Calu3 (cell line): ENCODE measurements around the gene ADAMTS17. TPM values are rescaled to one million over a fixed set of nuclear protein-coding genes. Genes with fewer than 3 reads are reported as not detected.

Source experiments
- BruUV-seq: library from RNA; stranded (reverse); fragments of 400-500 nt; replicated peaks from 2 replicates; lab custom pipeline; 2021; lab: Mats Ljungman, UMichigan
- CTCF ChIA-PET: fragments of 300-600 bp; sonication (Branson Sonifier 250); formaldehyde crosslinking; loops from one replicate; lab custom pipeline; 2022; ENCODE audit warnings: antibody characterized with exemption; lab: Charles Lee
- DNase-seq: peaks from one replicate; pipeline ENCODE4 v3.0.0; 2022
- H3K27ac Mint-ChIP-seq: one replicate; pipeline ENCODE4 v1.8.0; 2022; ENCODE audit warnings: mixed read lengths; ENCODE audit not compliant: unreplicated experiment
- H3K27me3 Mint-ChIP-seq: one replicate; pipeline ENCODE4 v1.8.0; 2022; ENCODE audit warnings: mixed read lengths; ENCODE audit not compliant: unreplicated experiment
- H3K36me3 Mint-ChIP-seq: one replicate; pipeline ENCODE4 v1.8.0; 2022; ENCODE audit warnings: mild to moderate bottlenecking, moderate library complexity, mixed read lengths; ENCODE audit not compliant: insufficient read depth, unreplicated experiment
- H3K4me1 Mint-ChIP-seq: one replicate; pipeline ENCODE4 v1.8.0; 2022; ENCODE audit warnings: mild to moderate bottlenecking, low read depth, mixed read lengths; ENCODE audit not compliant: unreplicated experiment
- H3K4me3 Mint-ChIP-seq: one replicate; pipeline ENCODE4 v1.8.0; 2022; ENCODE audit warnings: mild to moderate bottlenecking, low read depth, moderate library complexity, mixed read lengths; ENCODE audit not compliant: unreplicated experiment
- H3K9me3 Mint-ChIP-seq: one replicate; pipeline ENCODE4 v1.8.0; 2022; ENCODE audit warnings: low read depth, mixed read lengths; ENCODE audit not compliant: unreplicated experiment
- CTCF ChIP-seq: fragments of 200-600 bp; IDR thresholded peaks from one replicate; pipeline ENCODE4 v1.8.0; 2022; ENCODE audit warnings: antibody characterized with exemption; ENCODE audit not compliant: unreplicated experiment
- intact Hi-C: fragments of 100-400 bp; cut with micrococcal nuclease; formaldehyde crosslinking; loops from one replicate; pipeline ENCODE4 v1.10.0; 2022; ENCODE audit not compliant: unreplicated experiment
- total RNA-seq: library from RNA; stranded (reverse); gene quantifications from 2 replicates; pipeline ENCODE4 v1.2.3, GENCODE V29; 2022

ADAMTS17 gene
- total RNA-seq, 1 experiment from 2014 or later: 3.5 TPM

GRCh38 chr15:100143378-100143777, 198.4 kb downstream of the ADAMTS17 start:
- DNase-seq: no peak
- Mint-ChIP-seq H3K4me1 (no peaks in the 10 kb centered on the region), H3K27me3 (no peaks in the 10 kb centered on the region), H3K4me3 (no peak overlapping the region), H3K9me3 (peaks cover 16% of the 10 kb centered on the region), H3K36me3 (no peaks in the 10 kb centered on the region), H3K27ac (no peak overlapping the region)
- BruUV-seq: no TSS peak
- CTCF ChIA-PET: no interaction called here
- intact Hi-C loops: no loop called here
- no peak for TF ChIP-seq CTCF

DNA sequence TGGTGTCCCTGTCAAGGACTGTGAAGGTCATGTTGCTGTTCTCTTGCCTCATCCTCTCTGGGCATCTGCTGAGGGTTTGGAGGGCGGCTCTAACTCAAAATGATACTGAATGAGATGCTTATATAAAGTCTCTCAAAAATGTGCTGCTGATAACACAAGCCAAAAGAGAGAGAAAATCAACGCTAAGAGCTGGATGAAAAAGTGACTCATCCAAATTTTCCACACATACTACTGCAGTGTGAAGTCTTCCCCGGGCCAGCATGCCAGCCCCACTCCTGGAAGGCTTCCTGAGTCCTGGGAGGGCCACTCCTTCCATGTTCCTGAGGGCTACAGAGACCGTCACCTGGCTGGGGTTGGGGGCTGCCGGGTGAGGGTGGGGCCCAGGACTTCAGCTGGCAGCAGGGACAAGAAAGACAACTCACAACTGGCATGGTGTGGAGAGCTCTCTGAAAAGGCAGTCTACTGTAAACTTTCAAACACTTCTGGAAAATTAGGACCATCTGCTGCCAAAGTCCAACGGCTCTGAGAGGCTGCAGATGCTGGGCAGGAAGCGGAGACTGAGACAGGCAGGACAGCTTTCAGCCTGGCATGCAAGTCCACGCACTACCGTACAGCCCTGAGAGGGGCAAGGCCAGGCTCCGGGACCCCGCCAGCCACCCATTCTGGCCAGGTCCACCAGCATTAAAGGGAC, 200.3 kb downstream of the ADAMTS17 start:
- Mint-ChIP-seq H3K36me3 (no peaks in the 10 kb centered on the region), H3K9me3 (peaks cover 8% of the 10 kb centered on the region), H3K27me3 (no peaks in the 10 kb centered on the region), H3K4me1 (no peaks in the 10 kb centered on the region), H3K4me3 (no peak overlapping the region), H3K27ac (no peak overlapping the region)
- DNase-seq: no peak
- TF ChIP-seq CTCF: no peak
- intact Hi-C loops: no loop called here
- no TSS peak for BruUV-seq
- CTCF ChIA-PET: no interaction called here

- intact Hi-C loops: no loop called here
- no peak for TF ChIP-seq CTCF
- Mint-ChIP-seq H3K27ac (no peak overlapping the region), H3K9me3 (peaks cover 8% of the 10 kb centered on the region), H3K4me1 (no peaks in the 10 kb centered on the region), H3K27me3 (no peaks in the 10 kb centered on the region), H3K36me3 (no peaks in the 10 kb centered on the region), H3K4me3 (no peak overlapping the region)
- CTCF ChIA-PET: no interaction called here
- DNase-seq: no peak
- BruUV-seq: no TSS peak
Observed at GRCh38 chr15:100140527-100141308, 201.1 kb downstream of the ADAMTS17 start.

- H3K27me3 Mint-ChIP-seq: no peaks in the 10 kb centered on the region
- intact Hi-C loops: no loop called here
- H3K4me3 Mint-ChIP-seq: no peak overlapping the region
- H3K36me3 Mint-ChIP-seq: no peaks in the 10 kb centered on the region
- DNase-seq: no peak
- no TSS peak for BruUV-seq
- no peak overlapping the region for H3K27ac Mint-ChIP-seq
- peaks cover 5% of the 10 kb centered on the region for H3K9me3 Mint-ChIP-seq
- CTCF ChIA-PET: no interaction called here
- TF ChIP-seq CTCF: no peak
- H3K4me1 Mint-ChIP-seq: no peaks in the 10 kb centered on the region
Observed at GRCh38 chr15:100134586-100134985, 207.2 kb downstream of the ADAMTS17 start.
